Heart left ventricle (tissue), 13 donors: ENCODE measurements around the gene NSD2.

ENCODE experiments used
- CTCF ChIP-seq, 12 donors: fragments of 200-600 bp; sonication (generic) in 4 of 12; IDR thresholded peaks; one replicate each; pipeline versions ENCODE4 v1.5.0 to v1.8.0; 2018 to 2022; ENCODE audit warnings: antibody characterized with exemption in 12 of 12, mild to moderate bottlenecking in 5 of 12
- POLR2A ChIP-seq, 2 donors: fragments of 450-650 bp; IDR thresholded peaks; one replicate each; pipeline ENCODE4 v1.6.1; 2017; ENCODE audit warnings: antibody characterized with exemption in 2 of 2, mild to moderate bottlenecking in 2 of 2, moderate library complexity in 2 of 2
- donor health status: ischemic (EF 13 %, LVEDD 7.1; RV severe dilation, severe dysfunction).
- donor health status: DM: no; HTN: yes; CAD: no.
- donor health status: DM: no; HTN: no; CAD: no.
- donor health status: ischemic (EF 25% LVEDD 6.9; RV normal size, moderate dysfunction).
- donor health status: ischemic (EF 25% LVEDD 5.7; RV mildly dilated, moderate dysfunction).
- donor health status: ischemic (EF 35%, LVEDD 5.7; RV mildly dilated, moderate dysfunction).
- donor health status: nonischemic (EF 11% LVEDD 7.7; RV severe dilation, severe dysfunction).
- donor health status: DM: yes; HTN: yes; CAD: no.
- donor health status: PGD.
- donor health status: ischemic (EF 29% LVEDD 5.4; RV normal size, mild dysfunction).
- donor health status: nonischemic (EF 23%, LVEDD 6.1; RV moderate dilation, normal function).

GRCh38 chr4:1956631-1957030, 85.4 kb downstream of the NSD2 start:
- TF ChIP-seq CTCF (IDR thresholded peaks at IDR 0.05): no peak
- no peak for TF ChIP-seq POLR2A (IDR thresholded peaks at IDR 0.05)
